H9 (cell line): ENCODE results near the gene TNFRSF6B. TPM values are rescaled to one million over a fixed set of nuclear protein-coding genes. Genes with fewer than 3 reads are reported as not detected.

Experiments used
- DNase-seq: peaks from one replicate; pipeline ENCODE4 v3.0.0-alpha.2; 2017
- H2AFZ ChIP-seq: one replicate; pipeline ENCODE4 v1.6.1; 2013; ENCODE audit warnings: mild to moderate bottlenecking, low read length, control low read depth, moderate library complexity
- H2AK5ac ChIP-seq: 2 replicates; pipeline ENCODE4 v1.6.1; 2013; ENCODE audit warnings: low read length, control low read depth, mixed read lengths; ENCODE audit not compliant: insufficient read length
- H2BK120ac ChIP-seq: one replicate; pipeline ENCODE4 v1.6.1; 2013; ENCODE audit warnings: low read depth, mild to moderate bottlenecking, low read length, control low read depth, inconsistent platforms; ENCODE audit not compliant: poor library complexity, severe bottlenecking
- H2BK12ac ChIP-seq: 2 replicates; pipeline ENCODE4 v1.6.1; 2013; ENCODE audit warnings: low read length, control low read depth, mixed read lengths, low read depth; ENCODE audit not compliant: insufficient read length
- H2BK15ac ChIP-seq: 2 replicates; pipeline ENCODE4 v1.6.1; 2013; ENCODE audit warnings: low read depth, low read length, control low read depth
- H2BK20ac ChIP-seq: one replicate; pipeline ENCODE4 v1.6.1; 2013; ENCODE audit warnings: low read depth, mild to moderate bottlenecking, low read length, control low read depth, inconsistent platforms; ENCODE audit not compliant: poor library complexity, severe bottlenecking
- H2BK5ac ChIP-seq: 2 replicates; pipeline ENCODE4 v1.6.1; 2013; ENCODE audit warnings: low read length, control low read depth, mixed read lengths; ENCODE audit not compliant: insufficient read length
- H3K14ac ChIP-seq: 2 replicates; pipeline ENCODE4 v1.6.1; 2013; ENCODE audit warnings: low read length, control low read depth; ENCODE audit not compliant: insufficient read depth
- H3K18ac ChIP-seq: 2 replicates; pipeline ENCODE4 v1.6.1; 2013; ENCODE audit warnings: low read depth, mild to moderate bottlenecking, mixed read lengths, low read length, control low read depth; ENCODE audit not compliant: insufficient read length
- H3K23ac ChIP-seq: 2 replicates; pipeline ENCODE4 v1.6.1; 2013; ENCODE audit warnings: low read length, control low read depth, mixed read lengths, low read depth; ENCODE audit not compliant: insufficient read length
- H3K23me2 ChIP-seq: 2 replicates; pipeline ENCODE4 v1.6.1; 2013; ENCODE audit warnings: low read depth, mild to moderate bottlenecking, mixed read lengths, low read length, control low read depth; ENCODE audit not compliant: insufficient read length, poor library complexity, severe bottlenecking
- H3K27ac ChIP-seq: 2 replicates; pipeline ENCODE4 v1.5.1; 2013; ENCODE audit warnings: low read length, control low read depth, mixed read lengths, low read depth; ENCODE audit not compliant: insufficient read length
- H3K27me3 ChIP-seq: 2 replicates; pipeline ENCODE4 v1.6.1; 2013; ENCODE audit warnings: low read length, control low read depth, inconsistent platforms; ENCODE audit not compliant: insufficient read depth
- H3K4ac ChIP-seq: 2 replicates; pipeline ENCODE4 v1.6.1; 2013; ENCODE audit warnings: low read depth, mild to moderate bottlenecking, control low read depth, inconsistent platforms, low read length, moderate library complexity
- H3K4me1 ChIP-seq: 2 replicates; pipeline ENCODE4 v1.6.1; 2013; ENCODE audit warnings: low read length, control low read depth, inconsistent platforms; ENCODE audit not compliant: insufficient read depth
- H3K4me2 ChIP-seq: 2 replicates; pipeline ENCODE4 v1.6.1; 2013; ENCODE audit warnings: low read length, control low read depth, mixed read lengths; ENCODE audit not compliant: insufficient read length, insufficient read depth
- H3K56ac ChIP-seq: 2 replicates; pipeline ENCODE4 v1.6.1; 2013; ENCODE audit warnings: low read depth, mild to moderate bottlenecking, mixed read lengths, low read length, control low read depth; ENCODE audit not compliant: insufficient read length
- H3K79me1 ChIP-seq: 2 replicates; pipeline ENCODE4 v1.6.1; 2013; ENCODE audit warnings: low read depth, mild to moderate bottlenecking, moderate library complexity, low read length, control low read depth, inconsistent platforms; ENCODE audit not compliant: insufficient read depth, poor library complexity, severe bottlenecking
- H3K79me2 ChIP-seq: 2 replicates; pipeline ENCODE4 v1.6.1; 2013; ENCODE audit warnings: low read length, control low read depth, inconsistent platforms; ENCODE audit not compliant: insufficient read depth
- H3K9ac ChIP-seq: 2 replicates; pipeline ENCODE4 v1.6.1; 2013; ENCODE audit warnings: low read length, control low read depth, mixed read lengths; ENCODE audit not compliant: insufficient read length; ENCODE audit errors: extremely low read depth
- H3K9me3 ChIP-seq: one replicate; pipeline ENCODE4 v1.6.1; 2013; ENCODE audit warnings: low read depth, low read length, inconsistent platforms; ENCODE audit not compliant: control insufficient read depth
- H3T11ph ChIP-seq: one replicate; pipeline ENCODE4 v1.6.1; 2013; ENCODE audit warnings: mild to moderate bottlenecking, low read length, control low read depth, inconsistent platforms
- H4K20me1 ChIP-seq: one replicate; pipeline ENCODE4 v1.6.1; 2013; ENCODE audit not compliant: control insufficient read depth, insufficient read length, insufficient read depth
- H4K5ac ChIP-seq: 2 replicates; pipeline ENCODE4 v1.6.1; 2013; ENCODE audit warnings: low read depth, mild to moderate bottlenecking, mixed read lengths, low read length, control low read depth; ENCODE audit not compliant: insufficient read length
- H4K8ac ChIP-seq: replicated peaks from 2 replicates; pipeline ENCODE4 v1.6.1; 2013; ENCODE audit warnings: low read length, control low read depth, mixed read lengths, low read depth; ENCODE audit not compliant: insufficient read length
- H4K91ac ChIP-seq: 2 replicates; pipeline ENCODE4 v1.6.1; 2013; ENCODE audit warnings: low read depth, mild to moderate bottlenecking, moderate library complexity, mixed read lengths, low read length, control low read depth; ENCODE audit not compliant: insufficient read length
- H3K27ac Mint-ChIP-seq, 3 experiments: 2 replicates in 2 of 3; 3 replicates in 1 of 3; pipeline ENCODE4 v1.8.0; 2020 to 2021; ENCODE audit warnings: mixed read lengths in 3 of 3, mild to moderate bottlenecking in 1 of 3, moderate library complexity in 1 of 3
- H3K27me3 Mint-ChIP-seq: 2 replicates; pipeline ENCODE4 v1.8.0; 2021; ENCODE audit warnings: low read depth, mild to moderate bottlenecking, moderate library complexity, mixed read lengths
- H3K36me3 Mint-ChIP-seq, 3 experiments: 2 replicates in 2 of 3; 3 replicates in 1 of 3; pipeline ENCODE4 v1.8.0; 2020 to 2021; ENCODE audit warnings: low read depth in 3 of 3, mixed read lengths in 3 of 3; ENCODE audit not compliant: insufficient read depth in 1 of 3
- H3K4me1 Mint-ChIP-seq, 2 experiments: 2 replicates each; pipeline ENCODE4 v1.8.0; 2020; ENCODE audit warnings: mixed read lengths in 2 of 2
- H3K4me3 Mint-ChIP-seq, 2 experiments: 2 replicates in 1 of 2; 3 replicates in 1 of 2; pipeline ENCODE4 v1.8.0; 2020 to 2021; ENCODE audit warnings: mild to moderate bottlenecking in 2 of 2, mixed read lengths in 2 of 2, moderate library complexity in 1 of 2
- H3K9me3 Mint-ChIP-seq, 2 experiments: 2 replicates in 1 of 2; 3 replicates in 1 of 2; pipeline ENCODE4 v1.8.0; 2020; ENCODE audit warnings: mild to moderate bottlenecking in 2 of 2, mixed read lengths in 2 of 2, moderate library complexity in 1 of 2
- CTCF ChIP-seq: fragments of 200-600 bp; sonication (generic); conservative IDR thresholded peaks from 3 replicates; pipeline ENCODE4 v1.8.0; 2021; ENCODE audit warnings: antibody characterized with exemption, mild to moderate bottlenecking
- WGBS: extraction: QIAGEN DNeasy Blood & Tissue Kit; methylation state at CpG from one replicate; pipeline ENCODE4 v1.1.7; 2013; ENCODE audit warnings: missing lambda C conversion rate, low lambda C conversion rate, mixed read lengths; ENCODE audit not compliant: insufficient read length; ENCODE audit errors: extremely low coverage; 5-methylcytosine and 5-hydroxymethylcytosine counted together
- total RNA-seq: library from RNA; stranded (reverse); gene quantifications from 2 replicates; pipeline ENCODE4 v1.2.1, GENCODE V29; 2021

Gene TNFRSF6B
- total RNA-seq, 1 experiment from 2014 or later, result not detected

- Histone ChIP-seq H2BK20ac (no peak overlapping the region), H3K27ac (no peak overlapping the region), H3K79me1 (no peaks in the 10 kb centered on the region), H3K56ac (no peak overlapping the region), H2BK120ac (no peak overlapping the region), H2AK5ac (no peak overlapping the region), H3K9ac (no peak overlapping the region), H3K18ac (no peak overlapping the region), H3K4me2 (no peak overlapping the region), H2BK12ac (no peak overlapping the region), H3T11ph (no peak overlapping the region), H4K8ac (no peak overlapping the region), H2BK5ac (no peak overlapping the region), H2AFZ (no peak overlapping the region), H3K14ac (no peak overlapping the region), H3K23ac (no peak overlapping the region), H3K4me1 (no peaks in the 10 kb centered on the region), H2BK15ac (no peak overlapping the region), H4K5ac (no peak overlapping the region), H4K20me1 (no peaks in the 10 kb centered on the region), H3K27me3 (no peaks in the 10 kb centered on the region), H4K91ac (no peak overlapping the region), H3K4ac (no peak overlapping the region), H3K9me3 (no peaks in the 10 kb centered on the region), H3K23me2 (peaks cover 4% of the 10 kb centered on the region), H3K79me2 (no peaks in the 10 kb centered on the region)
- no CpG with 5 or more reads among the region's 40 CpGs for WGBS
- peaks cover 6 to 9% (median 8%) of the 10 kb centered on the region in 3 experiments; a peak in 5 of 7 replicates for H3K36me3 Mint-ChIP-seq
- peaks cover 3 to 5% of the 10 kb centered on the region in 2 experiments; a peak in 3 of 5 replicates for H3K9me3 Mint-ChIP-seq
- peak; percentile 38 for DNase-seq
- H3K27ac Mint-ChIP-seq, result no peak overlapping the region
- H3K4me1 Mint-ChIP-seq, result peaks cover 2 to 10% of the 10 kb centered on the region in 2 experiments
- no peak overlapping the region for H3K4me3 Mint-ChIP-seq
- TF ChIP-seq CTCF, result no peak
- H3K27me3 Mint-ChIP-seq, result peaks cover 6% of the 10 kb centered on the region; the same call in 1 of the 2 replicates
Observed at GRCh38 chr20:63697868-63698545, 1.6 kb downstream of the TNFRSF6B start.
